ENCODE measurements around the gene B3GAT1. TPM values are rescaled to one million over a fixed set of nuclear protein-coding genes. Genes with fewer than 3 reads are reported as not detected.

B3GAT1 gene
- total and polyA plus RNA-seq, 4 donors, result 0.03 to 0.49 (median 0.27) TPM

- 73 to 85% methylated on average over 10 of the region's 10 CpGs for WGBS, 2 donors
- Histone ChIP-seq H3K27me3 (ENCODE audit: control insufficient read depth in 3 of 3, insufficient read depth in 3 of 3, low read length in 2 of 3) (peaks cover 0 to 5% (median 3%) of the 10 kb centered on the region in 3 donors), H3K27ac (ENCODE audit: low read depth in 1 of 2, low read length in 1 of 2) (no peak overlapping the region), H3K4me3 (no peak overlapping the region), H3K36me3 (ENCODE audit: control insufficient read depth in 4 of 4, insufficient read depth in 4 of 4, low read length in 4 of 4) (no peaks in the 10 kb centered on the region), H3K9ac (ENCODE audit: insufficient read depth in 1 of 2, low read length in 2 of 2) (no peak overlapping the region), H3K4me1 (ENCODE audit: control insufficient read depth in 5 of 5, insufficient read depth in 5 of 5, low read length in 5 of 5) (no peaks in the 10 kb centered on the region), H3K9me3 (ENCODE audit: control insufficient read depth in 4 of 4, insufficient read depth in 3 of 4, low read length in 3 of 4) (peaks cover 0 to 10% (median 0%) of the 10 kb centered on the region in 4 donors)
- no peak for TF ChIP-seq CTCF (IDR thresholded peaks at IDR 0.05; ENCODE audit: control extremely low read depth, extremely low read depth)
- ATAC-seq (ENCODE audit: insufficient read depth, low FRiP score) (no peak), DNase-seq (no peak)
Measured at GRCh38 chr11:134429106-134429505, 17.1 kb upstream of the B3GAT1 start.

GRCh38 chr11:134425816-134426536 is 13.9 kb upstream of the B3GAT1 start:
- WGBS, 2 donors, result 78 to 81% methylated on average over 16 of the region's 16 CpGs
- H3K27ac ChIP-seq (ENCODE audit: low read depth in 1 of 2, low read length in 1 of 2), result no peak overlapping the region
- DNase-seq (no peak), ATAC-seq (ENCODE audit: insufficient read depth, low FRiP score) (no peak)
- H3K36me3 ChIP-seq (ENCODE audit: control insufficient read depth in 4 of 4, insufficient read depth in 4 of 4, low read length in 4 of 4), result no peaks in the 10 kb centered on the region
- TF ChIP-seq CTCF (IDR thresholded peaks at IDR 0.05; ENCODE audit: control extremely low read depth, extremely low read depth), result no peak
- H3K9me3 ChIP-seq (ENCODE audit: control insufficient read depth in 4 of 4, insufficient read depth in 3 of 4, low read length in 3 of 4), result peaks cover 0 to 10% (median 0%) of the 10 kb centered on the region in 4 donors
- H3K4me3 ChIP-seq, result no peak overlapping the region
- no peak overlapping the region for H3K9ac ChIP-seq (ENCODE audit: insufficient read depth in 1 of 2, low read length in 2 of 2)
- no peaks in the 10 kb centered on the region for H3K4me1 ChIP-seq (ENCODE audit: control insufficient read depth in 5 of 5, insufficient read depth in 5 of 5, low read length in 5 of 5)
- H3K27me3 ChIP-seq (ENCODE audit: control insufficient read depth in 3 of 3, insufficient read depth in 3 of 3, low read length in 2 of 3), result peaks cover 0 to 4% (median 3%) of the 10 kb centered on the region in 3 donors

GRCh38 chr11:134425413-134425812 is 13.4 kb upstream of the B3GAT1 start:
- Histone ChIP-seq H3K36me3 (ENCODE audit: control insufficient read depth in 4 of 4, insufficient read depth in 4 of 4, low read length in 4 of 4) (no peaks in the 10 kb centered on the region), H3K9me3 (ENCODE audit: control insufficient read depth in 4 of 4, insufficient read depth in 3 of 4, low read length in 3 of 4) (peaks cover 0 to 10% (median 0%) of the 10 kb centered on the region in 4 donors), H3K27me3 (ENCODE audit: control insufficient read depth in 3 of 3, insufficient read depth in 3 of 3, low read length in 2 of 3) (peaks cover 0 to 4% (median 3%) of the 10 kb centered on the region in 3 donors), H3K9ac (ENCODE audit: insufficient read depth in 1 of 2, low read length in 2 of 2) (no peak overlapping the region), H3K27ac (ENCODE audit: low read depth in 1 of 2, low read length in 1 of 2) (no peak overlapping the region), H3K4me1 (ENCODE audit: control insufficient read depth in 5 of 5, insufficient read depth in 5 of 5, low read length in 5 of 5) (no peaks in the 10 kb centered on the region), H3K4me3 (no peak overlapping the region)
- DNase-seq (no peak), ATAC-seq (ENCODE audit: insufficient read depth, low FRiP score) (no peak)
- 66% methylated on average over 2 of the region's 2 CpGs for WGBS, 2 donors
- no peak for TF ChIP-seq CTCF (IDR thresholded peaks at IDR 0.05; ENCODE audit: control extremely low read depth, extremely low read depth)
